HFFc6 (cell line): ENCODE data around the gene TNFRSF21. TPM values are rescaled to one million over a fixed set of nuclear protein-coding genes. Genes with fewer than 3 reads are reported as not detected.

Source experiments
- DNase-seq: peaks from one replicate; pipeline ENCODE4 v3.0.0-alpha.2; 2018
- H3K27ac Mint-ChIP-seq: 2 replicates; pipeline ENCODE4 v1.8.0; 2020; ENCODE audit warnings: mild to moderate bottlenecking, mixed read lengths
- H3K27me3 Mint-ChIP-seq: 2 replicates; pipeline ENCODE4 v1.8.0; 2021; ENCODE audit warnings: mild to moderate bottlenecking, moderate library complexity, mixed read lengths; ENCODE audit not compliant: insufficient read depth
- H3K36me3 Mint-ChIP-seq: 2 replicates; pipeline ENCODE4 v1.8.0; 2021; ENCODE audit warnings: low read depth, mixed read lengths
- H3K4me1 Mint-ChIP-seq: 2 replicates; pipeline ENCODE4 v1.8.0; 2020; ENCODE audit warnings: low read depth, mixed read lengths
- H3K4me3 Mint-ChIP-seq: 2 replicates; pipeline ENCODE4 v1.8.0; 2020; ENCODE audit warnings: mild to moderate bottlenecking, moderate library complexity, mixed read lengths
- H3K9me3 Mint-ChIP-seq: 2 replicates; pipeline ENCODE4 v1.8.0; 2020; ENCODE audit warnings: mild to moderate bottlenecking, mixed read lengths
- CTCF ChIP-seq: fragments of 200-600 bp; sonication (generic); IDR thresholded peaks from 2 replicates; pipeline ENCODE4 v1.5.0; 2021; ENCODE audit warnings: antibody characterized with exemption, mild to moderate bottlenecking
- total RNA-seq, 6 experiments: library from RNA; stranded (reverse); fragmentation: NEBNext Ultra II Directional; extraction: Animal tissue kit (Norgen Biotek cat#: 25700); gene quantifications; 2 replicates in 1 of 6; 3 replicates in 5 of 6; pipeline ENCODE4 v1.2.3, GENCODE V29; 2021

Gene TNFRSF21
- total RNA-seq, 6 experiments from 2014 or later: 1.6 to 20.4 (median 2.2) TPM

DNA sequence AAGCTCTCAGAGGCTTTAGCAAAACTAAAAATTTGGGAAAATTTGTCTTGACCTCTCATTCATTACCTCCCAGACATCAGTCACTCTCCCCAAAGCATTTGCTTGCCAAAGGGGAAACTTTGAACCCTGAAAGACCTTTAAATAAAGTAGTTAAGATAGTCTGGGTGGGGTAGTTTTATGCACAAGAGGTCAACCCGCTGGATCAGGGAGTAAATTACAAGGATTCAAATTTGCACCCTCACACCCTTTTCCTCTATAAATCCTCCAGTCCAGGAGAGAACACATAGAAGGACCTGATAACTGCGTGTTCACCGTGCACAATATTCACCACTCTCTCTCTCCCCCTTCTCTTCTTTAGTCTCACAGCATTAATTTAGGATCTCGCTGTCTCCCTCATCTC lies 36.1 kb upstream of the TNFRSF21 start:
- H3K4me3 Mint-ChIP-seq: no peak overlapping the region
- TF ChIP-seq CTCF: no peak
- no peaks in the 10 kb centered on the region; the same call in 1 of the 2 replicates for H3K9me3 Mint-ChIP-seq
- H3K4me1 Mint-ChIP-seq: no peaks in the 10 kb centered on the region; the same call in 1 of the 2 replicates
- no peak for DNase-seq
- peaks cover 4% of the 10 kb centered on the region for H3K27me3 Mint-ChIP-seq
- H3K27ac Mint-ChIP-seq: no peak overlapping the region
- H3K36me3 Mint-ChIP-seq: no peaks in the 10 kb centered on the region; the same call in 1 of the 2 replicates

- Mint-ChIP-seq H3K36me3 (no peaks in the 10 kb centered on the region; the same call in 1 of the 2 replicates), H3K4me1 (no peaks in the 10 kb centered on the region; the same call in 1 of the 2 replicates), H3K9me3 (no peaks in the 10 kb centered on the region; the same call in 1 of the 2 replicates), H3K27ac (no peak overlapping the region), H3K27me3 (peaks cover 4% of the 10 kb centered on the region), H3K4me3 (no peak overlapping the region)
- TF ChIP-seq CTCF: no peak
- DNase-seq: no peak
Measured at GRCh38 chr6:47344022-47344421, 34.3 kb upstream of the TNFRSF21 start.

GRCh38 chr6:47343600-47343999 lies 33.9 kb upstream of the TNFRSF21 start:
- Mint-ChIP-seq H3K27me3 (peaks cover 4% of the 10 kb centered on the region), H3K4me3 (no peak overlapping the region), H3K36me3 (no peaks in the 10 kb centered on the region; the same call in 1 of the 2 replicates), H3K9me3 (no peaks in the 10 kb centered on the region; the same call in 1 of the 2 replicates), H3K4me1 (no peaks in the 10 kb centered on the region; the same call in 1 of the 2 replicates), H3K27ac (no peak overlapping the region)
- no peak for TF ChIP-seq CTCF
- no peak for DNase-seq

DNA sequence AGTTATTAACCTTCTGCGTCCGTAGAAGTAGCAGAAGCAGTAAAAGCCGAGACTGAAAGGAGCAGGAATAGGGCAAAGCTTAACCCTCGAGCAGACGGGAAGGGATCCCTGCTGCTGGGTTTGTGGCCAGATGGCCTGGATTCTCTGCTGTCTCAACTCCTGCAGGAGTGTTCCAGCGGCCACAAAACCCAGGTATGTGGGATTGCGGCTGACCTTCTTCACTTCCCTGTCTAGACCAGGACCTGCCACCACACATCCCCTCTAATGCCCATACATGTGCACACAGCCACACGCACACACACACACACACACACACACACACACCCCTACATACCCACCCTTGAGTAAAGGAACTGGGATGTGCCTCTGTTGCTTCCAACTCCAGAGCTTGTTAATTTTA lies 33.1 kb upstream of the TNFRSF21 start:
- DNase-seq: no peak
- H3K4me1 Mint-ChIP-seq: no peaks in the 10 kb centered on the region; the same call in 1 of the 2 replicates
- H3K4me3 Mint-ChIP-seq: no peak overlapping the region
- H3K36me3 Mint-ChIP-seq: no peaks in the 10 kb centered on the region; the same call in 1 of the 2 replicates
- H3K27ac Mint-ChIP-seq: no peak overlapping the region
- no peak for TF ChIP-seq CTCF
- no peaks in the 10 kb centered on the region; the same call in 1 of the 2 replicates for H3K9me3 Mint-ChIP-seq
- H3K27me3 Mint-ChIP-seq: peaks cover 4% of the 10 kb centered on the region

DNA sequence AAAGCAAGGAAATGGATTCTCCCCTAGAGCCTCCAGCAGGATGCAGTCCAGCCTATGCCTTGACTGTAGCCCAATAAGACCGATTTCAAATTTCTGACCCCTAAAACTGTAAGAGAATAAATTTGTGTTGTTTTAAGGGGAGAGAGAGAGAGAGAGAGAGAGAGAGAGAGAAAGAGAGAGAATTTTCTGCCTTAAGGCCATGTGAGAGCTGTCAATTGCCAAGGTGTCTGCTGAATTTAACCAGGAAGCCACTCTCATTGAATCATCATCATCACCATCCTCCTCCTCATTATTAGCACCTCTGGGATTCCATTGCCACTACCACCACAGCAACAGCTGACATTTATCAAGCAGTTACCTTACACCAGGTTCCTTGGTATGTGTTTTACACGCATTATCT lies 27.8 kb upstream of the TNFRSF21 start:
- Mint-ChIP-seq H3K27ac (no peak overlapping the region), H3K9me3 (no peaks in the 10 kb centered on the region; the same call in 1 of the 2 replicates), H3K4me1 (no peaks in the 10 kb centered on the region), H3K4me3 (no peak overlapping the region), H3K36me3 (no peaks in the 10 kb centered on the region; the same call in 1 of the 2 replicates), H3K27me3 (no peaks in the 10 kb centered on the region; the same call in 1 of the 2 replicates)
- no peak for TF ChIP-seq CTCF
- DNase-seq: no peak
